Fibroblast of peridontal ligament (primary cell): Measurements from ENCODE around the gene AJUBA.
"Not testable (repeated sequence)": the region's sequence is repeated elsewhere in the genome, so short reads cannot be mapped to it uniquely, and the experiment has no call there.

ENCODE experiments used
- DNase-seq: peaks from one replicate; pipeline ENCODE4 v3.0.0-alpha.2; 2010; ENCODE audit errors: extremely low read depth

Gene AJUBA

DNA sequence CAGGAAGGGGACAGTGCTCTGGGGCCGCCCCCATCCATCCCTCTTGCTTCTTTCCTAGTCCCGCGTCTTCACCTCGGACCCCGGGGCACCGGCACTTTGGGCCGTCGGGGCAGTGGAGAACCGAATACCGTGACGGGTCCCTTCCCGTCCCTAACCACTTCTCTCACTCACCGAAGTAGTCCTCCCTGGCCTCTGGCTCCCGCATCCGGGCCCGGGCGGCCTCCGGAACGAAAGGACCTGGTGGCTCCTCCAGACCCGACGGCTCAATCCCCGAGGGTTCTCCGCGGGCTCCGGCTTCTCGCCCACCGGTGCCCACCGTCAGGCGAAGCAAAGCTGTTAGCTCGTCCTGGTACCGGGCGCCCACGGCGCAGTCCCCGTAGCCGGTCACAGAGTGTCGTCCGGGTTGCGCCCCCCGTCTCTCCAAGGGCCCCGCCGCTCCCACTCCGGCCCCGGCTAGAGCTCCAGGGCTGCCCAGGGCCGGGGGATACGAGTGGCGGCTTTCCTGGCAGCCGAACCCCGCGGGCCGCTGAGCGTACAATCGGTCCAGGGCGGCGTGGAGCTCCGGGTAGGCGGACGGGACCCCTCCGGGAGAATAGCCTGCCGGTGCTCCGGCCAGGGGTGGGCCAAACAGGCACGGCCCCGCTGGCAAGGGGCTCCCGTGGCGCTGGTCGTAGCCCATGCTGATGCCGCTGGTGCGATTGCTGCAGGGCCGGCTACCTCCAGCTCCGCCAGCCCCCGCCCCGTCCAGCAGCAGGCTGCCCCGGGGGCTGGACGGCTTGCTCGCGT lies 1.1 kb downstream of the AJUBA start:
- no peak for DNase-seq

- DNase-seq: peak; percentile 41
These were observed 1.7 kb downstream of the AJUBA start for GRCh38 chr14:22980672-22981089.

DNA sequence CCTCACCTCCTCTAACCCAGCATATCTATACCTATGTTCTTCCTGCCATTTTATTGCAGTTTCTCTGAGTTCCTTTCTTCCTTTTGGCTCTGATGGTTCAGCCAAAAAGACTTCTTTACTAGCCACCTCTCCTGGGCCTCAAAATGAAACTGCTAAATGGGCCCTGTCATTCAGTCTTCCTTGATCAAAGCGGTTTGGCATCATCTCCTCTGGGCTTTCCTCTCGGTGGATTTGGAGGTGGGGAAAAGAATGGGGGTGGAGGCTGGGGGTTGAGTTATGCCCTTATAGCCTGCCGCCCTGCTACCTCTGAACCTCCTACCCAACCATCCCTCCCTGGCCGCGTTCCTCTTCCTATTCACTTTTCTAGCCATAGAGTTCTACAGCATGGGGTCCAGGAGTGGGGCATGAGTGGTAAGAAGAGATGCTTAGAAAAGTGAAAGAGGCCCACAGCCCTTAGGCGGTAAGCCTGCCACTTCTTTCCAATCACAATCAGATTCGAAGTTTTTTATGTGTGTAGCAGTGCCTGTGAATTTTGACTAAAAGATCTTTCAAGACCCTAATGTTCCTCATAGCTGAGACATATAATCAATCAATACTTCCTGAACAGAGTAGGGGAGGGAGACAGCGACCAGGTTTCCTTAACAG lies 2.5 kb downstream of the AJUBA start:
- DNase-seq: no peak

- no peak for DNase-seq
These were observed 3.2 kb downstream of the AJUBA start for GRCh38 chr14:22978981-22979671.

DNA sequence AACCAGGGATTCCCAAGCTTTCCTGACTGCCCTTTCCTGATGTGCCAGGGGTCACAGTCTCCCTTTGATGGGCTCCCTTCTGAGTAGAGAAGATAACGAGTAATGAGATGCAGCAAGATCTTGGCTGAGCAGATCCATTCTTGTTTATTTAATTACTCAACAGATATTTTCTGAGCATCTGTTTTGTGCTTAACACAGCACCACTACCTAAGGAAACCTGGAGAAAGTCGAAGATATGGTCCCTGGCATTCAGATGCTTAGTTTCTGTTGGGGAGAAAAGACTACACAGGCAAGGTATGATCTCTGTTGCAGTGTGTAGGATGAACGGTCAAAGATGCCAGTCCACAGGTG lies 3.9 kb downstream of the AJUBA start:
- no peak for DNase-seq

DNA sequence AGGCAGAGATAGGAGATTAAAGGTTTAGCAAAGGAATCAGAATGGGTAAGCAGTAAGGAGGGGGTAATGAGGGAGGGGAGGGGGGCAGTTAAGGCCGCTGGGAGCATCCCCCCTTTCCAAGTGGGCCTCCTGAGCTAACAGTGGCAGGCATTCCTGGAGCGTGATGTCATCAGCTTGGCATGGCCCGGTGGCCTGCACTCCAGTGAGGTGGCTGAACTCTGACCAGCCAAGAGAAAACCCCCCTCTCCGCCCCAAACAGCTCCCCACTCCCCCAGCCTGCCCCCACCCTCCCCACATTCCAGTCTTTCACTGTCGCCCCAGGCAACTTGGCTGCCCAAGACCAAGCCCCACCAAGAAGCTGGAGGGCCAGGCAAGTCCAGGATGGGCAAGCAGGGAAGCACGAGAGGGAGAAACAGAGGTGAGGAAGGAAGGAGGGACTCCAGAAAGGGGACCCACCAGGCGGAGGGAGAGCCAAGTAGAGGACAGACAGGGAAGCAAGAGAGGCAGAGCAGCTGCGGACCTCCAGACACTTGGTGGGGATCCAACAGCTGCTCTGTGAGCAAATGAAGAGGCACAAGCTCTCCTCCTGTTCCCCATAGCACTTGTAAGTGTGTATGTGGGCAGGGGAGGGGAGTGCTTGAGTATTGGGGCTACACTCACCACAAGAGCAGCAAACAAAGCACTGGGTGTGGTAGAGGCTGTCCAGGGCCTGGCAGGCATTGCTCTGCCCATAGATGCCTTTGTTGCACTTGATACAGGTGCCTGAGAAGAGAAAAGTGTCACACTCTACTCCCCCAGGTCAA lies 4.5 kb downstream of the AJUBA start:
- DNase-seq: peak; percentile 77

GRCh38 chr14:22977434-22977683 lies 5.0 kb downstream of the AJUBA start:
- DNase-seq: no peak

DNA sequence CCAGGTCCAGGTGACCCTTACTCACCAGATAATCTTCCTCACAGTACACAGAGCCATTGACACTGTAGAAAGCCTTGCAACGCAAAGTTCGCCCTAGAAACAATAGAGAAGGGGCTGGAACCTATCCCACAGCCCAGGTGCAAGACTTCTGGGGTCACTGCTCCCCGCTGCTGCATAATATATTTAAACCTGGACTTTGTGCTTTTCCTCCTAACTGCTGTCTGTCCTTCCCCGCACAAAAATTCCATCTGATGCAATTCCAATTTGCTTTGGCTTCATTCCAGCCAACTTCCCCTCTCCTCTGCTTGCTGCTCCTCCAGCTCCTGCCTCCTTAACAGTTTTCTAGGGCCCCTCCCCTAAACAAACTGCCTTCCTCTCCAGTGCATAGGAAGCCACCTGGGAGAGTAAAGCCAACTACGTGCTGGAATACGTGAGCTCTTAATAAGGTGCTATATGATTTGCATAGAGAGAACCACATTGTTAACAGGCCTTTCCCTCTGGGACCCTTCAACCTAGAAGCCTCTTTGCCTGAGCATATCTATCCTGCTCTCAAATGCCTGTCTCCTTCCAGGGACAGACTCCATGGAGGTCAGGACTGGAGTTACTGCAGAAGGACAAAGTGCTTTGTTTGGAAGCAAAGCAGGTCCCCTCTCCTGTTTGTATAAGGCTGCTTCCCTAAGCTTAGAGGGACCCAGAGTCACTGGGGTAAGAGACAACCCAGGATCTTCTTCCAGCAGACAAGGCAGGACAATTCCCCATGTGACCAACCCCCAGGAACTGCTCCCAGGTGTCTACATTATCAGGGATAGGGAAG lies 5.5 kb downstream of the AJUBA start:
- peak; percentile 56 for DNase-seq

GRCh38 chr14:22974530-22975313 lies 7.6 kb downstream of the AJUBA start:
- DNase-seq: no peak

DNA sequence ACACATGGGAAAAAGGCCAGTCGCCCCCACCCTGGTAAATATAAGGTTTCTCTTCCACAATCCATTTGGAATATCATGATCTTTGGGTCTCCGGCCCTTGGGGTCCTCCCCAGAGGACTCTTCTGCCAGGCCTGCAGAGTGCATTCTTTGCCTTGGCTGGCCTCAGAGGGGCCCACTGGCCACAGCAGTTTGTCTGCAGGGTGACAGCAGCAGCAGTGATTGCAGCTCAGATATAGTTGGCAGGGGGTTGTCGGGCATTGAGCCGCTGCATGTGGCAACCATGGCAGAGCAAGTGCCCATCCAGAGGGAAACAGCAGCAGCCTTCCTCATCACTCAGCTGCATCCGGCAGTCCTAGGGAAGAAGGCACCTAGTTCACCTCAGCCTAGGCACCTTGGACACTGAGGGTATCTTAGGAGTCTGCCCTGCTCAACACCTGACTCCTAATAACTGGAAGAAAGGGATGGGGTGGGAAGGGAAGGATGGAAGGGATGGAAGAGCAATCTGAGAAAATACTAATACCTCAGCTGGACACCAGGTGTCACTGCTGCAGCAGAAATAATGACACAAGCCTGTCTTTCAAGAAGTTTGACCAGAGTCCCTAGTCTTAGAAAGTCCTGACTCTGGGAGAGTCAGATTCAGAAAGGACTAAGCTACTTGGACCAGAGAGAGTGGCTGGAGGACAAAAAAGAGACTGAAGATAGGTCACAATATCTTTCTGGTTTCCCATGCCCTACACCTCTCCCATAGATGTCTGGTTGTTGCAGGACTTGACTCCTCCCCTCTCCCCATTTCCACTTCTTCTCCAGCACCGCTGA lies 8.9 kb downstream of the AJUBA start:
- peak; percentile 81 for DNase-seq

- DNase-seq: no peak
These were observed 9.9 kb downstream of the AJUBA start for GRCh38 chr14:22972313-22972930.

- DNase-seq: no peak
These were observed 11.2 kb downstream of the AJUBA start for GRCh38 chr14:22971152-22971551.

- DNase-seq: no peak
These were observed 15.5 kb downstream of the AJUBA start for GRCh38 chr14:22966783-22967269.

DNA sequence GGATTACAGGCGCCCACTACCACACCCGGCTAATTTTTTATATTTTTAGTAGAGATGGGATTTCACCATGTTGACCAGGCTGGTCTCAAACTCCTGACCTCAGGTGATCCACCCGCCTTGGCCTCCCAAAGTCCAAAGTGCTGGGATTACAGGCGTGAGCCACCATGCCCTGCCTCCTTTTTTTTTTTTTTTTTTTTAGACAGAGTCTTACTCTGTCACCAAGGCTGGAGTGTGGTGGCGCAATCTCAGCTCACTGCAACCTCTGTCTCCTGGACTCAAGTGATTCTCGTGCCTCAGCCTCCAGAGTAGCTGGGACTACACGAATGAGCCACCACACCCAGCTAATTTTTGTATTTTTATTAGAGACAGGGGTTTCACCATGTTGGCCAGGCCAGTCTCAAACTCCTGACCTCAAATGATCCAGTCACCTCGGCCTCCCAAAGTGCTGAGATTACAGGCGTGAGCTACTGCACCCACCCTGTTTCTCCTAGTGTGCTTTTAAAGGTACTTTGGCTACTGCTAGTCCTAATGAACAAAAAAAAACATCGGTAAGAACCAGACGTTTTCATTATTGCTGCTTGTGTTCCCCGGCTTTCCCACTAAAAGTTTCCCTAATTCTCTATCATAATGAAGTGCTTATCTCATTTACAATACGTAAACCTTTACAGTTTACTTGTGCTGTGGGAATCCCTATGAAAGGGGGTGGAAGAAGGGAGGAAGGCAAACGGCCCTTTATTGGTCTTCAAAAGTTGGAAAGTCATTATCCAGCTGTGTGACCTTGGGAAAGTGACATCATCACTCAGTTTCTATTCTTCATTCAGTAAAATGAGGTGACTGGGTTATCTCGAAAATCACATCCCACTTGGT lies 16.2 kb downstream of the AJUBA start:
- not testable (repeated sequence) for DNase-seq

DNA sequence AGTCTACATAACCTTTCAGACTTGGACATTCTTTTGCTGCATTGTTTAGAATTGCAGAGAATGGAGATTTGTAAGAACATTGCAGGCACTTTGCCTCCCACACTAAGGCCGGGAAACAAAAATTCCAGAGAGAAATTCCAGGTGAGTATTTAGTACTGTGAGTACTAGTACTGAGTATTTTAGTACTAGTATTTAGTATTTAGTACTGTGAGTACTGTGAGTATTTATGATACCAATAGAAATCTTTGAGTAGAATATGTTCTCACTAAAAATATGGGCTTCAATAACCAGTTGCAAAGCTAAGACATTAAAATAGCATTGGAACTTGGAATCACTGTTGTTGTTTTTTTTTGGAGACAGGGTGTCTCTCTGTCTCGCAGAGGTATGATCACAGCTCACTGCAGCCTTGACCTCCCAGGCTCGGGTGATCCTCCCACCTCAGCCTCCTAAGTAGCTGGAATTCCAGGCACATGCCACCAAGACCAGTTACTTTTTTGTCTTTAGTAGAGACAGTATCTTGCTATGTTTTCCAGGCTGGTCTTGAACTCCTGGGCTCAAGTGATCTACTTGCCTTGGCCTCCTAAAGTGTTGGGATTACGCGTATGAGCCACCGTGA lies 20.2 kb downstream of the AJUBA start:
- DNase-seq: no peak

DNA sequence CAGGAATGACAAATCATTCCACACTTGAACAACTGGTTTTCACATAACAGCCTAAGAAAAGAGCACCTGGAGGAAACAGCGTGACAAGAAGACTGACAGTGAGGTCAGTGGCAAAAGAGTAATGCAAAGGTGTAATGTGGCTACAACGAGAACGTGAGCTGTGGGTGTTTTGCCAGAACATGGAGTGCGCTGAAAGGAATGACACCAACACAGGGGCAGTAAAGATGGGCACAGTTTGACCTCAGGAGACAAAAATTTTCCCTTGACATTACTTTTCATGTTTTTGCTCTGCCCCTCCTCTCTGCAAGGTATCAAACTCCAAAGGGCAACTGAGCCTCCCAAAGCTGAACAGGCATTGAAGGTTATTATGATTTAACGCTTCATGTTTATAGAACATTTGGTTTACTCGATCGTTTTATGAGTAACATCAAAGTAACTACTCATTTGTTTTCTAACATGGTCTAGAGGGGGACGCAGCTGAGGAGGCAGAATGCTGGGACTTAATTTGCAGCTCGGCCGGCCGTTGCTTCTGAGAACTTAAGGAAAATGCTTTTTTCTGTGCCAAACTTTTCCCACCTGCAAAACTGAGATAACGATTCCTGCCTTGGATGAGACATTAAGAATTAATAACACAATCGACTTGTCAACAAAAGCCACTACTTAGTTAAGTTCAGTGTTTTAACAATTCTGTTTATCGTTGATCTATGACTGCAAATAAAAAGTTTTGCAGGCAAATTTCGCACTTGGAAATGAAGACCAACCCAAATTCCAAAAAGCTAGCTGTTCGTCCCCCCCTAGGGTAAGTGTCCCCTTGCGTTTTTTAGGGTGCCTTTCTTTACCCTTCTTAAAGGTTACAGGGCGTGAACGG lies 26.4 kb downstream of the AJUBA start:
- DNase-seq: no peak

- no peak for DNase-seq
These were observed 29.9 kb downstream of the AJUBA start for GRCh38 chr14:22952418-22952817.
